Measurements from ENCODE around the gene AARS2.
"Not testable (repeated sequence)": the region's sequence is repeated elsewhere in the genome, so short reads cannot be mapped to it uniquely, and the experiment has no call there.

The AARS2 gene

DNA sequence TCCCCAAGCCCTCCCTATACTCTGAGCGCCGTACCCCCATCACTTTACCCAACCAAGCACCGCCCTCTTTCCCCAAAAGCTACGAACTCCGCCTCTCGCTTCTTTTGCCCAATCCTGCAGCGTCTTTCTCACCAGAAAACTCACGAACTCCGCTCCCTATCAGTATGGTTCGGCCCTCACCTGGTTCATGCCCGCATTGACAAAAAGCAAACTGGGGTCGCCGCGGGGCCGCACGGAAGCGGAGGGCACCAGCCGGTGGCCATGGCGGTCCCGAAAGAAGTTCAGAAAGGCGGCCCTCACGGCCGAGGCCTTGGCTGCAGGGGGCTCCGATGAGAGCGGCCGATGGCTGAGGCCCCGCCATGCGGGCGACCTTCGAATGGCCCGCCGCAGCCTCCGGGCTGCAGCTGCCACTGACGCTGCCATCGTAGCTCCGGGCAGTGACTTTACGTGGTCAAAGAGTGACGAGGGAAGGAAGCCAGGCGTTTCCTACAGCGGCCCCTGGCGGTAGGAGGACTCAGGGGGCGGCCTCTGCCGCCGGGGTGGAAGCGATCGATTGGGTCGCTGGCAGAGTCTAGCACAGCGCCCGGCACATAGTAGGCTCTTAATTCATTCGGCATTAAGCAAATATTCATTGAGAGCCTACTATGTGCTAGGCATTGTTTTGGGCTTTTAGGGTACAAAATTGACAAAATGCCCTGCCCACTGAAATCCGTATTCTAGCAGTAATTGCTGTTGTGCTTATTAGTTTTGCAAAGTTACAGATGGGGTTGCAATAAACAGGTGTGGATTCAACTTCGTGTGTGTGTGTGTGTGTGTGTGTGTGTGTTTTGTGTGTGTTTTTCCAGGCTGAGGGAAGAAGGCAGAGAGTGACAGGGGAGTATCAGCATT lies at the start of gene AARS2:
TSS of gene AARS2 (minus strand) at position 447 of the 888 bp plus-strand sequence. CDS start at position 423, 24 bp downstream.
- peak; percentile 91 for DNase-seq

DNA sequence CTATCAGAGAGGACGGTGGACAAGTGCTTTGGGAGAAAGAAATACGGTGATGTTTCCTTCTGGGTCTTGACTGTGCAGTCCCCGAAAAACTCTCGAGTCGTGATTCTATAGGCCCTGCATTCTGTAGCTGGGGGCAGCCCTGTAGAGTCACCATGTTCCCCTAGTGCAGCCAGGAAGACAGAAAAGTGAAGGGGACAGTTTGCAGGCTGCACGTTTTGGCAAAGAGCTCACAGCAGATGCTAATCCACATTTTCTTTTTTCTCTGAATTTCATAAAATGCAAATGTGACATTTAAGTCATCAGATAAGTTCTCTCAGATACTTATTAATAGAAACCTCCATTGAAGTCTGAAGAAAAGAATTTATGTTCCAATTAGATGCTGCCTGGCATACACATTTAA lies 48.8 kb upstream of the AARS2 start:
- no peak for DNase-seq

DNA sequence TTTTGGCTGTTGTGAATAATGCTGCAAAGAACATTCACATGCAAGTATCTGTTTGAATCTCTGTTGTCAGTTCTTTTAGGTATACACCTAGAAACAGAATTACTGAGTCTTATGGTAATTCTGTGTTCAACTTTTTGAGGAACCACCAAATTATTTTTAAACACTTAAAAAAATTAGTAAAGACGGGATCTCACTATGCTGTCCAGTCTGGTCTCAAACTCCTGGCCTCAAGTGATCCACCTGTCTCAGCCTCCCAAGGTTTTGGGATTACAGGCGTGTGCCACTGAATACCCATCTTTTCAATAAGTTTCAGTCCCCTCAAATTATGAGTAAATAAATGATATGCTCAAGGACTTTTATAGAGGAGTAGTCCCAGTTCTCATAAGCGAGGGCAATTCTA lies 46.8 kb upstream of the AARS2 start:
- DNase-seq: no peak

DNA sequence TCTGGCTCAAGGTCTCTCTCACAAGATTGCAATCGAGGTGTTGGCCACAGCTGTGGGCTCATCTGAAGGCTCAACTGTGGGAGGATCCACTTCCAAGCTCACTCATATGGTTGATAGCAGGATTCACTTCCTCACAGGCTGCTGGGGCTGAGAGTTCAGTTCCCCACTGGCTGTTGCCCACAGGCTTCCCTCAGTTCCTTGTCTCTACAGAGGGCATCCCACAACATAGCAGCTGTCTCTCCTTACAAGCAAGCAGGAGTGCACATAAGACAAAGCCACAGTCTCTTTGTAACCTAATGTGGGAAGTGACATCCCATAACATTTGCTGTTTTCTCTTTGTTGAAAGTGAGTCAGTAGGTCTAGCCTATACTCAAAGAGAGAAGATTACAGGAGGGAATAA lies 43.3 kb upstream of the AARS2 start:
- no peak for DNase-seq

DNA sequence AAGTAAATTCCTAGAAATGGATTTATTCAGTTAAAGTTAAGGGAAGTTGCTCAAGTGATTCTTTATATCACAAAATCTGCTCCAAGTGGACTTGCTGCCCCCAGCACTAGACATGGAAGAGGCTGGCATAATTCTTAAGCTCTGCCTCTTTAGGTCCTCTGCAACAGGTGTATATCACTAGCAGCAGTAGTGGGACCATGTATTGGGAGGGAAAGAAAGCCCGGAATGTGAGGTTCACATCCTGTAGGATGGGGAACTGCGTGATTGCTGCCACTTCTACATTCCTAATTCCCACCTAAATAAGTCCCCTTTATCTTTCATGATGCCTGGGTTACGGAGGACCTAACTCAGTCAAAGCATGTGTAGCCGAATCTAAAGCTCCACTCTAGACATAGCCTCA lies 42.5 kb upstream of the AARS2 start:
- DNase-seq: no peak

DNA sequence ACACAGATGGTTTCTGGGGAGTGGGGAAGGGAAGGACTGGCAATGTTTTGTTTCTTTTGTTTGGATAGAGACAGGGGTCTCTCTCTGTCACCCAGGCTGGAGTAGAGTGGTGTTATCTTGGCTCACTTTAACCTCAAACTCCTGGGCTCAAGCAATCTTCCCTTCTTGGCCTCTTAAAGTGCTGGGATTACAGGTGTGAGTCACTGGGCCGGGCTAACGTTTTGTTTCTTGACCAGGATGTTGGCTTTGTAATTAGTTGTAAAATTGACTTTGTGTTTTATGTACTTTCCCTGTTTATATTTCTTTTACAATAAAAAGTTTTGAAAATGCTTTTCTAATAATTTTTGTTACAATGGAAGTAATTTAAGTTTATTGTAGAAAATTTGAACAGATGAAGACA lies 40.2 kb upstream of the AARS2 start:
- no peak for DNase-seq

DNA sequence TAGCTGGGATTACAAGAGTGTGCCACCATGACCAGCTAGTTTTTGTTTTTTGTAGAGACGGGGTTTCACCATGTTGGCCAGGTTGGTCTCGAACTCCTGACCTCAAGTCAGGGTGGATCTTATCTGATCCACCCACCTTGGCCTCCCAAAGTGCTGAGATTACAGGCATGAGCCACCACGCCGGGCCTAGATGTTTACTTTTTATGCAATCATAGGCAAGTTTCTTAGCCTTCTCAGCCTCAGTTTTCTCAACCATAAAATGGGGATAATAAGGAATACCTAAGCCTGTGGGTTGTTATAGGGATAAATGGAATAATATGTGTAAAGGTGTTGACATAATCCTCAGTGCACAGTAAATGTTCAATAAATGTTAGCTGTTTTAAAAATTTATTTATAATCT lies 39.1 kb upstream of the AARS2 start:
- no peak for DNase-seq

DNA sequence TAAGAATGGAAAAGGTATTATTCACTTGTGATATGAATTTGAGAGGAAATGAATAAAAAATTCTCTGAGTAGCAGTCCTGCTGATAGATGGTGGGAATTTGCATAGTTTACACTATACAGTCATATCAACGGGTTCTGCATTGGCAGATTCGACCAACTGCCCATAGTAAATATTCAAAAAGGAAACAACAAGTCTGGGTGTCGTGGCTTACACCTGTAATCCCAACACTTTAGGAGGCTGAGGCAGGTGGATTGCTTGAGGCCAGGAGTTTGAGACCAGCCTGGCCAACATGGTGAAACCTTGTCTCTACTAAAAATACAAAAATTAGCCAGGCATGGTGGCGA lies 37.5 kb upstream of the AARS2 start:
- DNase-seq: not testable (repeated sequence)

DNA sequence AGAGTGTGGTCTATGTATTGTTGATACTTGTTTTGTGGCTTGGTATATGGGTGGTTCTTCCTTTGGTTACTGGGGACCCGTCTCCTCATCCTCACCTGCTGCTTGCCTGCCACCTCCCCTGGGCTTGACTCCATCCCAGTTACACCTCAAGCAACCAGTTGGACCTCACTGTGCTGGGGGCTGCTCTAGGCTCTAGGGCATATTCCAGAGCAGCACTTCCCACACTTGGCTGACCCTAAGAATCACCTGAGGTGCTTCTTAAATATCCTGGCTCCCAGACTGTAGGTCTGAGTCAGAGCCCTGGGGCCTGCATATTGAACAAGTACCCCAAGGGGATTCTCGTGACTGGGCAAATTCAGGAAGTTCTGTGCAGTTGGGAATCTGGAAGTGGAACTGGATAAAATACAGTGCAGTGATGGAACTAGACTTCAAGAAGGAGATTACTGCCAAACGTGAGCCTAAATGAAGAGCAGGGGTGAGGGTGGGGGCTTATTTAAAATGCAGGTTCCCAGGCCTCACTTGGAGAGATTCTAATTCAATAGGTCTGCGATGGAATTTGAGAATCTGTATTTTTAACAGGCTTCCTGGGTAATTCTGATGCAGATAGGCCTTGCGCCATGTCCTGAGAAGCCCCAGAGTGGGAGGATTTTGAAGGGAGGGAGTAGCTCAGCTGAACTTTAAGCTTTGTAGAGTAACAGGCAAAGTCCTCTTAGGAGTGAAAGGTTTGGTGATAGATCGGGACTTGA lies 36.9 kb upstream of the AARS2 start:
- no peak for DNase-seq

DNA sequence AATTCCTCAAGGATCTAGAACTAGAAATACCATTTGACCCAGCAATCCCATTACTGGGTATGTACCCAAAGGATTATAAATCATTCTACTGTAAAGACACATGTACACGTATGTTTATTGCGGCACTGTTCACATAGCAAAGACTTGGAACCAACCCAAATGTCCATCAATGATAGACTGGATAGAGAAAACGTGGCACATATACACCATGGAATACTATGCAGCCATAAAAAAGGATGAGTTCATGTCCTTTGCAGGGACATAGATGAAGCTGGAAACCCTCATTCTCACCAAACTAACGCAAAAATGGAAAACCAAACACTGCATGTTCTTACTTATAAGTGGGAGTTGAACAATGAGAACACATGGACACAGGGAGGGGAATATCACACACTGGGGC lies 33.7 kb upstream of the AARS2 start:
- not testable (repeated sequence) for DNase-seq

DNA sequence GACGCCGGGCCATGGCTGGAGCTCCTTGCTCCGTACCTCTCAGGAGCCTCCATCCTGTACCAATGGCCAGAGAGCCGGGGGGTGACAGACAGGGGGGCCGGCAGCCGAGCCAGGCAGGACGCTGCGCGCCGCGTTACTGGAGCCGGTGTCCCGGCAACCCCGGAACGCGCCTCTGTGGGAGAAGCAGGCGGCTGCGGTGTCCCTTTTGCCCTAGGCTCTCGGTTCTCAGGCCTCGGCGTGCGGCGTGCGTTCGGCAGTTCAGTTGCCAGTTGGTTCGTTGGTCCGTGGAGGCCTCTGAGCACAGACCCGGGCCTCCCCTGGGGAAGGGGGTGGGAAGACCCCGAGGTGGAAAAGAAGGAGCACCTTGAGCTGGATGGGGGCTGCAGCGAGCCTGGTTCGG lies 29.3 kb upstream of the AARS2 start, which contains the start of gene SPATS1:
TSS of gene SPATS1 (plus strand) at position 162 of the 400 bp plus-strand sequence. CDS start 446 bp downstream, outside the sequence.
- DNase-seq: peak; percentile 36

DNA sequence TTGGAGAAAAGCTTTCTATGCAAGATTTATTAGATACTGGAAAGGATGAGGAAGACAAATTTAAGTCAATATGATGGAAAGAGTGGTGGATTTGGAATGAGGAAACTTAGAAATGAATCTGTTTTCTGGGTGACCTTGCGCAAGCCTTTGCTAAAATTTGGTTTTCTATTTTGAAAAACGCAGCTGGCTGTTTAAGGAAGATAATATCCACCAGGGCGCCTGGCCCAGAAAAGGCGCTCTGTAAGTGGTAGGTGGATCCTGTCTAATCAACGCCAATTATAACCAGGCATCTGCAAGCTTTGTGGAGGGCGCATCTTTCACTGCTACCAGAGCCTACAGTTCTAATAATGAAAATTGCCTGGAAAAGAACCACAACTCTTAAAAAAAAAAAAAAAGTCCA lies 28.9 kb upstream of the AARS2 start:
- DNase-seq: no peak

DNA sequence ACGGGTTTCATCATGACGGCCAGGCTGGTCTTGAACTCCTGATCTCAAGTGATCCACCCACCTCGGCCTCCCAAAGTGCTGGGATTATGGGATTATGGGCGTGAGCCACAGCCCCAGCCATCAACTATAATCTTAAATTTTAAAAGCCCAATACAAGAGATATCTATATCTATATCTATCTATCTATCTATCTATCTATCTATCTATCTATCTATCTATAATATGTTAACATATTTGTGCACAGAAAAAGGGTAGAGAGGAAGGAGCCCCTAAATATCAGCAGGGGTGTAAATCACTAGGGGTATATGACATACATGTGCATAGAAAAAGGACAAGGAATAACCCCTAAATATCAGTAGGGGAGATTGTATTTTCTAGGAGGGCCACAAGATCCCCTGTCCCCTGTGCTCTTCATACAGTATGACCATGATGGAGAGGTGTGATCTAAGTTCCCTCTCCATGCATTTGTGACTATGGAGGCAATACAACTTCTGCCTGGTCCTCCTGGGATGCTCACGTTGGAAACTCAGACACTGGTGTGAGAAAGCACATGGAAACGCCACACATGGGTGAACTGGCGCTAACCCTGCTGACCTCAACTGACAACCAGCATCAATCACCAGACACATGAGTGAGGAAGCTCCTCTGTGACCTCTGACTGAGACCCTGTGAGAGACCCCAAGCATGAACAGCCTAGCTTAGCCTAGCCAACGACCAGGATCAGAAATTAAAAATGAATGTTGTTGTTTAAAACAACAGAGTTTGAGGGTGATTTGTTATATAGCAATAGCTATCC lies 28.1 kb upstream of the AARS2 start:
- no peak for DNase-seq

DNA sequence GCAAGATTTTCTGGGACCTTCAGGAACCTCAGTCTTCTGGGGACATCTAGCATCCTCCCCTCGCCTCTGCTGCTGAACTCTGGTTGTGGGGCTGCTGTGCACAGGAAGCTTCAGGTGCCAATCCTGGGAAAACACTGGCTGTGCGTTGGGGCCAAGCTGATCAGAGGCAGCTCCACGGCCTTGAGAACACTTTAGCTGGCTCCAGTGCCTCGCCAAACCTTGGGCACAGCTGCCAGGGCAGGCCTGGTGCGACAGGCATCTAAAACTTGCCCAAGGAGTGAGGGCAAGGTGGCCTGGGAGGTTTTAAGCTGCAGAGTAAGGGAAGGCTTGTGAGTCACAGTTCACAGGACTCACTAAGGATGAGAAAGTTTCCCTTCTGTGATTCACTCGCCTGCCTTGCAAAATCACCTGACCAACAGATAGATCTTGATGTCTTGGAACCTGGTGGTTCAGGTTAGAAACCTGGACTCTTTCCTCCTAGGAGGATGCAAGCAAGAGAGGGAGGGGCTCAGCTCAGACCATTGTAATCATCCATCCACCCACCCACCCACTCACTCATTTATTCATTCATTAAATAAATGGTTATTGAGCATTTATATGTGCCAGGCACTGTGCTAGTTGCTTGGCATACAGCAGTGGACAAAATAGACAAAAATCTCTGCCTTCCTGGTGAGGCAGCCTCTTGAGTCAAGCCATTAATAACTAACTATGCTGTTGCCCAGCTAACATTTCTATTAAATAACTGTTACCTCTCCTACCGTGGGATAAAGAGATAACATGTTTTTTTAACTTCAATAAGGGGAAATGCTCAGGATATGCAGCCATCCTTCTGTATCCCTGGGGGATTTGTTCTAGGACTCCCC lies 26.8 kb upstream of the AARS2 start:
- DNase-seq: no peak

DNA sequence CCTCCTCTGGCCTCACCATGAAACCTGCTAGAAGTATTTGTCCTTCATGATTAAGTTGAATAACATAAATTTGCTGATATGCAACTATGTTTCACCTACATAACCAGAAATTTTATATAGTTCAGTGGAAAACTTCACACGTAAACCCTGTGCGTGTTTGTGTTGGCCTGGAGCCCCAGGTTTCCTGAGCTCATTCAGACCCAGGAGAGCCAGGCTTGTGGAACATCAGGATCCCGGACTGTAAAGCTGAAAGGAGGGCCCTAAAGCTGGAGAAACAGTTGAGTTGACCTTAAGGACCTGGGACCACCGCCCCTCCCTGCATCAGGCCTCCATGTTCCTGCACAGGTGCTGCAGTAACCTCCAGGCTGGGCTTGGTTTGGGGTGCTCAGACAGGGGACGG lies 26.2 kb upstream of the AARS2 start:
- DNase-seq: peak; percentile 34

DNA sequence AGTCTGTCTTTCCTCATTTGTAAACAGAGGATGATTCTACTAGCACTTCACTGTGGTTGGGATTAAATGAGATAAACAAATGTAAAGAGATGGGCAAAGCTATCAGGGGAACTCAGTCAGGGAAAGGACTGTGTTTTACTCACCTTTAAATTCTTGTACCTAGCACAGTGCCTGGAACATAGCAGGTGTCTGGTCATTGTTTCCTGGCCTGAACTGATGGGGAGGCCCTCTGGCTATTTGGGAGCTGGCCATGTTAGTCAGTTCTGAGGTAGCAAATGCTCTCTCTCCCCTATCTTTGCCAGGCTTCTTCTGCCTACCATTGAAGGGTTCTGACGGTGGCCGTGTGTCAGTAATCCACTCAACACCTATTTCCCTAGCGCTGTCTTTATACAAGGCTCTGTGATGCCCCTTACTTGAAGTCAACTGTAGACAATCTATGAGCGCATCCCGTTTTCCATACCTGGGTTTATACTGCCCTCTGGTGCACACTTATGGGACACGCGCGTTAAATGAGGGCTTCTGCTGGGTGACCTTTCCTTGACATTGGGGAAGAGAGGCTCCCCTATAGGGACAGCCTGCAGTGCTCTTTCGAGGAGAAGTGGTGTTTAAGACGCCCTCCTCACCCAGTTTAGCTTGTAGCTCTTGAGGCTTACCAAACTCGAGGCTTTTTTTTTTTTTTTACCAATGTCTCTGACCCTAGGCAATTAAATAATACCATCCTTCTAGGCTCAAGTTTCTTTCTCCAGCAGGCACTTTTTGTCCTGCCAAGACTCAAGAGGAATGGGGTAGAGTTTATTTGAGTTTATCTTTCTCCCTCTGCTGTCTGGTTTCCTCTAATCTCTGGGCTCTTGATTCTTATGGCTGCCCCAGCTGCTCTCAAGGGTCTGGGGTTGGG lies 25.3 kb upstream of the AARS2 start:
- DNase-seq: peak; percentile 77

DNA sequence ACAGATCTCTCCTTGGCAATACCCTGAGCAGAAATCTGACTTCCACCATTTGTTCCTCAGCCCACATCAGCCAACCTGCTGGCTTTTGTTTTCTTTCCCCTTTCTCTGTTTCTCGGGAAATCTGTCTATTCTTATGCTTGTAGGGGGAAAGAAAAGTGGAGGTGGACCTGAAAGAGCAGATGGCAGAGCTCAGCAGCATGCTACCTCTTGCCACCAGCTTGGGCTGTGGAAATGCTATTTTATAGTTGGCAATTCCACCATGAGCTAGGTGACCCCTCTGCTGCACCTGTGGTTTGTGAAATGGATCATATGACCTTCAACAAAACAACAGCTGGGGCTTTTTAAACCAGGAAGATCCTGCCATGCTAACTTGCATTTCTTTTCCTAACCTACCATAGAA lies 22.5 kb upstream of the AARS2 start:
- no peak for DNase-seq

DNA sequence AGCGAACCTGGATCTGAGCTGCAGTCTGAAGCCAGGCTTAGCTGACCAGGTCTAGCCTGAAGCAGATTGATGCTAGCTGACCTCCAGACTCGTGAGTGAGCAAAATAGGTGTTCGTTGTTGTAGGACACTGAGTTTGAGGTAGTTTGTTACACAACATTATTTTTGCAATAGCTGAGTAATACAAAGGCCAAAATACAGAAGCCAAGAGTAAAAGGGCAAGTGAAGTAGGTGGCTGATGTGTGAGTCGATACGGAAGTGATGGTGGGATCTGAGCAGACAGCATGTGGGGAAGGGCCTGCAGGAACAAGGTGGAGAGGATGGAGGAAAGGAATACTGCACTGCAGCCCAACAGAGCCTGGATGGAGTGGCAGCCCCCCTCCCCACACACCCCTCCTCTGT lies 20.8 kb upstream of the AARS2 start:
- no peak for DNase-seq

DNA sequence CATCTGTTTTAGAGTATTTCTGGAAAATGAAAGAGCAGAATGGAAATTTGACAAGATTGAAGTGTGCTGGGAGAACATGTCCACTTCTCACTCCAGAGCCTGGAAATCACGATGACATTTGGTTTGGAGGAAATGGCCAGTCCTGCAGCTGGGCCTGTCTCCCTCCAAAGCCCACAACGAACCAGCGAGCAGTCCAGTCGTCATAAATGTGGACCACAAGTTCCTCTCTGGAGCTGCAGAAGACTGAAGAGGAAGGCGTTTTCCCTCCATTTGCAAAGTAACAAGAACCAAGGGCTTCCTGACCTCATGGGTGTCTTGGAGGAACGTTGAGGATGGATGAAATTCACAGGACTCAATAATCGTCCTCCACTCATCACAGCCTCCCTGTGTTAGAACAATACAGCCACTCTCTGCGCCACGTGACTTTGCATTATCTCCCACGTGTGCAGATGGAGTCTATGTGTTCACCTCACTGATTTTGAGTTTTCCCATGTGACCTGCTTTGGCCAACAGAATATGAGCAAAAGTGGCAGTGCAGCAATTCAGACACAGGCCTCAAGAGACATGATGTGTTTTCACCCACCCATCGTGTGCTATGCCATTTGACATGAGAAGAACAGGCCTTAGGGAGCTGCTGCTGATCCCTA lies 20.2 kb upstream of the AARS2 start:
- DNase-seq: no peak

DNA sequence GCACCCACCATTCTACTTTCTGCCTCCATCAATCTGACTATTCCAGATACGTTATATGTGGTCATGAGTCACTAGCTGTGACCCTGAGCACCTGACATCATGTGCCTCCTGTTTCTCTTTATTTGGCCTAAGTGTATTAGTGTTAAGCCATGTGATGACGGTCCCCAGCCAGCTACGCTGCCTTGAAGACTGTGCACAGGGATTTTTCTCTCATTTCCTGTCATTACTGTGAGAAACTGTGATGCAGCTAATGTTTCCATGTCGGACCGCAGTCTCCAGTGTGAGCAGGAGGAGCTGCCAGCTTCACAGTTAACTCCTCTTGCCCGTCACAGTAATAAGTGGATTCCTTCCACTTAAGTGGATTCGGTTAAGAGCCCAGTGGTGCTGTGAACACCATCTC lies 19.4 kb upstream of the AARS2 start:
- DNase-seq: no peak

DNA sequence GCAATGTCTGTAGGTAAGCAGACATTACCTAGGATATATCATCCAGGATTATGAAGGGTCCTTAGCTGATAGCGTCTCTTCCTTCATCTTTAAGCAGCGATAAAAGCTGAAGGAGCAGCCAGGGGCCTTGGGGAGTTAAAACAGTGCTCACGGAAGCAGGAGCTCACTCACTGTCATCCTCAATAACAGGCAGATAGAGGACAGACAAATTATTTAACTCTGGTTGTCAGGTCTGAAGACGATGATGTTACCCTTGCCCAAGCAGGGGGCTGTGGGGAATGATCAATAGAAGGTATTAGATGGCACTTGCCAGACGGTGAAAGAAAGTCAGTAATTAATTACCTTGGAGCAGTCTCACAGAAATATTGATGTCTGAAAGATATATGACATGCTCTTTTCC lies 16.7 kb upstream of the AARS2 start:
- no peak for DNase-seq

Measured in right hindlimb (tissue), 1 donor.